HG02852 (cell line): ENCODE data around the gene SKIDA1.

Experiments used
- ATAC-seq: cut with Tn5 transposase; IDR thresholded peaks from one replicate; pipeline ENCODE4 v1.9.1; 2021; ENCODE audit warnings: mild to moderate bottlenecking, moderate library complexity; ENCODE audit not compliant: unreplicated experiment

Gene SKIDA1

GRCh38 chr10:21529032-21529910 is 3.8 kb upstream of the SKIDA1 start:
- no peak for ATAC-seq

DNA sequence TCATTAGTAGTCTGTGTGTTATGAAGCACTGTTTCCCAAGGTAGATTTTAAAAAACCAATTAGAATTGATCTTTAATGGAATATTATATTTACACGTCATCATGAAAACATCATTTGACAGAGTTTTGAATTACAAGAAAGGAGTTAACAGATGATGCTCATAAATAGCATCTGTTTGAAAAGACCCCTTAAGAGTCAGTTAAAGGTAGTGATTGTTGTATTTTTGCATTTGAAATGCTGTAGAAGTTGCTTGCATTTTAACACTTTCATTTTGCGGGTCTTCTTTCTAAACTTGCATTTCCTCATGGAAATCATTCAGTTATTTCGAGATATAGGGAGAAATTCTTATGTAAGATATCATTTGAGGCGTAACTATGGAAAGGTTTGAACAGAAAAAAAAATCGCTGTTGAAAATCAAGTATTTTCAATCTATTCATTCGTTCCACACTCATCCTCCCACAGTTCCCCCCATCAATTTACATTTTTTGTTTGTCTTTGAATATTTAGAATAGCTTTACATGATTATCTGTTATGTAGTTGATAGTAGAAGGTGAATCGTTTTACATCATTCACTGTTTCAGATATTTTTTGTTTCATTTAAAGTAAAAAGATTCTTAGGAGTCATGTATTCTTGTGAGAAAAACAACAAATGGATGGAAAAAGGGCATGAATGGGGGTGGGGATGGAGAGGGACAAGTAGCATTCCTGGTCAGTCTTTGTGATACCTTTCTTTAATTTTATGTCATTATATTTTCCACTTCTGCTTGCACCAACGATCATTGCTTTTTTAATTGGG is 3.0 kb upstream of the SKIDA1 start:
- ATAC-seq = no peak

- no peak for ATAC-seq
Measured at GRCh38 chr10:21527598-21528235, 2.2 kb upstream of the SKIDA1 start.

- peak; percentile 35 for ATAC-seq
Measured at GRCh38 chr10:21526860-21527597, 1.5 kb upstream of the SKIDA1 start.

- ATAC-seq = peak; percentile 39
Measured at GRCh38 chr10:21526188-21526859, 842 bp upstream of the SKIDA1 start.

DNA sequence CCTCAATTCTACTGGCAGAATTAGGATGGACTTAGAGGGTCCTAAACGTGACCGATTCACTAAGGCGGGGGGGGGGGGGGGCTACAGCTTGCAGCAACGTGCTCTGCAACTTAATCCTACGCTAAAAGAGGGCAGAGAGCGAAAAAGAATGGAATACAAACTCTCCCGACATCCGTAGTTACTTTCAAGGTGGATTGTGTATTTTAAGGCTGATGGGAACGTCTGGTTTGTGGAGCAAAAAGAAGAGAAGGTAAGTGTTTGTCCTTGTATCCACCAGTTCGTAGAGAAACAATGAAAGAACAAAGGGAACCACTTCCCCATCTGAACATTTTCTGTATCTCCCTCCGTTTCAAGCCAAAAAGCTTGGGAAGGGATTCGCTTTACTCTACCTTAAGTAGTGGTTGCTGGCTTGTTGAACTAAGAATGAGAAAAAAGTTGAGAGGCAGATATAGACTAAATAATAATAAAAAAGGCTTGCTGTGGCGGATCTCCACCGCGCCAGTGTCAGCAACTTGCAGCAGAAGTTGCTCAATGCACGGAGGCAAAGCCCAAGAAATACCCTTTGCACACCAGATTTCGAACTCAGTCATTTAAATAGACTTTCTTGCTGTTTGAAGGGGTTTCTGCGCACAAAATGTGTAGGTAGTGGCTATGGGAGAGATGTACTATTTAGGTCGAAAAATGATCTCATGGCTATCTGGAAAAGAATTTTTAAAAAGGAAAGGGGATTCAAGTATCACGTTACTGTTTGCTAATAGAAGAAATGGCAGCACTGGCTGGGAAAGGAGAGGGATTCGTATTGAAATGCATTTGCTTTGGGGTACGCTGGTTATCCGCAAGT is 736 bp downstream of the SKIDA1 start:
- no peak for ATAC-seq

DNA sequence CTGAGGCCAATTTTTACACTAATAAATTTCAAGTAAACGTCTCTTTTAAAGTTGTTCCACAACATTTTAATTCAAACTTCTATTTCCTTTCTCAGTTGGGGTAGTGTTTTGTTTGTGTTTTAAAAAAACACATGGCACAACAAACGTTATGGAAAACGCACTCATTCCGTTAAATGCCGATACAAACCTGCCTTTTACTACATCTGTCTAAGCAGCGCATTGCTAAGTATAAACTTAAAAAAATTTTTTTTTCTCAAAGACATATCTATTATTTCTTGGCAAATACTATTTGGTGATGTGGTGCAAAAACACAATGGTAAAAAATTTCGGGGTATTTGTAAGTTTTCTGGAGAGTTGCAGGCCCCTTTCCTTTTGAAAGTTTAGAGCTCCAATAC is 1.4 kb downstream of the SKIDA1 start:
- ATAC-seq = no peak

DNA sequence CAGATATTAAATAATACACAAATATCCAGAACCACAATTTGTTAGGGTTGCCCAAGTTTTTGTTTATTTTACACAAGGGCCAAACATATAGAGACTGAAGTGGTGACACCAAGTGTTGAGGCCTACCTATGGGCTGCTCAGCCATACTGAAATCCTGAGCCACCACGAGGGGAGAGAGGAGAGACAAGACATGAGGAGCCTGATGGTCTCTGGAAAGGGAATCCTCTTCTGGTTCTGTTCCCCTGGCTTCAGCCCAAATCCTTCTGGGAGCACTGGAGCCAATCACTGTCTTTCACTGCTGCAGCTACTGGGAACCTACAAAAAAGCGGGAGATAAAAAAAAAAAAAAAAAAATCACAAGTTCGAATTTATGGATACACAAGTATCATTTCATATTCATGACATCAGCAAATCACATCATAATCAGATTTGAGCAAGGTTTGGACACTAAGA is 1.9 kb downstream of the SKIDA1 start:
- no peak for ATAC-seq

DNA sequence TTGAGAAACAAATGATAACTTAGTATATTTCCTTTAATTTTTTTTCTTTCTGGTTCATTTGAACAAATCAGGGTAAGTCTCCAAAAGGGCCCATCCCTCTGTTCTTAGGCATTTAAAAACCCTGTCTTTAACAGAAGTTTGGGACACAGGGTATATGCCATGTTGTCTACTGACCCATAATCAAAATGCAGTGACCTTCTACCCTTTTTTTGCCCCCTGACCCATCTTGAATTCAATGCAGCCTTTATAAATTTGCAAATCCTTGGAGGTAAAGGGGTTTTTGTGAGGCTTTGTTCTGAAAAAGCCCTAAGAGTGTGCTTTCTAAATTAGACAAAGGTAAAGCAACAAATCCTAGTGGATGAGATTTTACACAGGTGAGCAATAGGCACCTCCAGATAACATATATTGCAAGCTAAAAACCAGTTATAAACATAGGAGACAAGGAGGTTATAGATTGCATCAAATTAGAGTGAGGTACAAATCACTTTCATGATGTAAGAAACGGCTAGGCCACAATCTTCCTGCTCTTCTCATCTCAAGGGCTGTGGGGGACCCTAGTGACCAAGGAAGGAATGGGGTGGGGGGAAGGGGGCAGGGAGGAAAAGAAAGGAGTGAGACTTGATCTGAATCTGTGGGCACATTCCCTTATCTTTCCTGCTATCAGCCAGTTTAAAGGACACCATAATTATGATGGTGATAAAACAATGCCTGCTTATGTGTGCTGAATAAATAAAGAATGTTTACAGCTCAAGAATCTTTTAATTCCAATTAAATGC is 2.7 kb downstream of the SKIDA1 start:
- no peak for ATAC-seq

DNA sequence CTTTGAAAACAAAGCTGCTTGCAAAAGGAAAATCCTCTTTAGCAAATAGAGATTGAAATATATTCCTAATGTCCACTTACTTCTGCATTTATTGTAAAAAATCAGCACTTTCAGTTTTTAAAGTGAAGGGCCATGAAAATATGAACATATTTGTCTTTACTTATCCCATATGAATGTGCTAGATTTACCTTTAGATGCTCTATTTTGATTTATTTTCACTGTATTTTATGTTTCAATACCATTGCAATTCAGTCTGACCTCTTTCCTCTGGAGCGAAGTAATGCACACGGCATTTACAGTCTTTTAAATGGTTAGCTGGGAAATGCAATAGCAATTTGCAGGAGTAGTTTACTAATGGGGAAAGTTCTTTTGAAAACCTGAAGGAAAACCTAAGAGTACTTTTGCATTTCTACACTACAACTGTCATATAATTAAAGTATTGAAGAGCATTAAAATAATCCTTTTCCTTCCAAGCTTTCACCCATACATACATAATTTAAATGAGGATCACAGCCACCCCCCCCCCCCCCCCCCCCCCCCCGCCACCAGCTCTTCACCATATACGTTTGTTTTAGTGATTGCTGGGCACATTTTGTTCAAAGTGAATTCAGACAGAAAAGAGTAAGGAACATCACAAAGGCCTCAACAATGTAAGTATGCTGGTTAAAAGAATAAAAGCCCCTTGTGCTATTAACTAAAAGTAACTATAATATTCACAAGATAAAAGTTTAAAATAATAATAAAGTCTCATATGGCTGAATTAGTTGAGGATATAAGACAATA is 3.5 kb downstream of the SKIDA1 start:
- ATAC-seq = no peak

- no peak for ATAC-seq
Measured at GRCh38 chr10:21520949-21521348, 4.5 kb downstream of the SKIDA1 start.

DNA sequence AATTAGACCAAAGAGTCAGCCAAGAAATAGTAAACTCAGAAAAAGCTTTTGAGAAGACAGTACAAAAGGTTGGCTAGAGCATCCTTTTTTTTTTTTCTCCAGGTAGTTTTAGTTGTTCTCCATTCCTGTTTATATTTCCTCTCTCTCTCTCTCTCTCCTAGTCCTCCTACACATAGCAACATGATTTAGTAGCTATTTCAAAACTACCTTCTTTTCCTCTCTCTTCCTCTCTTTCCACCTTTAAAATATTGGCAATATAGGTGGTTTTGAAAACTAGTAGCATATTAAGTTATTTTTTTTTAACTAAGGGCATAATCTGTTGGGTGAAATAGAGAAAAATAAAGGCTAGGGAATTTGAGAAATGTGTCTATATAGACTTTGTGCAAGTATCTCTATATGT is 5.0 kb downstream of the SKIDA1 start:
- ATAC-seq = no peak

DNA sequence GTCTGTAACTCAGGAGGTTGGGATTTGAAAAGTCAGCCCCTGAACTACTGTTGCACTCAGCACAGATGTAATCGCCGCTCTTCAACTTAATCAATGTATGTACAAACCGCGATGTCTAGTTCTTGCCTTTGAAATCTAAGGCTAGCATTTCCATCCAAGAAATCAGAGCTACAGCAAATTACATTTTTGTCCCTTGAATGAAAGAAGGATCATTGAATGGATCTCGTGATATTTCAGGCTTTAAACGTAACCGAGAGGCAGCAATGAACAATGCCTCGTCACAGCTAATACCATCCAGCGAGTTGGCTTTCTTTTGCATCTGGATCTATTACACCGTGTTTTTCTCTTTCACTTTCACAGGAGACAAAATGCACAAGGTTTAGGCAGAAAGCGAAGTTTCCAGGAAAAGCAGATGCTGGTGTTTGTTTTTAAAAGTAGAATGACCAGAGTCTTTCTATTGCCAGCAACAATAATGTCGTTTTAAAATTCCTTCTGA is 5.5 kb downstream of the SKIDA1 start:
- ATAC-seq = peak; percentile 34

DNA sequence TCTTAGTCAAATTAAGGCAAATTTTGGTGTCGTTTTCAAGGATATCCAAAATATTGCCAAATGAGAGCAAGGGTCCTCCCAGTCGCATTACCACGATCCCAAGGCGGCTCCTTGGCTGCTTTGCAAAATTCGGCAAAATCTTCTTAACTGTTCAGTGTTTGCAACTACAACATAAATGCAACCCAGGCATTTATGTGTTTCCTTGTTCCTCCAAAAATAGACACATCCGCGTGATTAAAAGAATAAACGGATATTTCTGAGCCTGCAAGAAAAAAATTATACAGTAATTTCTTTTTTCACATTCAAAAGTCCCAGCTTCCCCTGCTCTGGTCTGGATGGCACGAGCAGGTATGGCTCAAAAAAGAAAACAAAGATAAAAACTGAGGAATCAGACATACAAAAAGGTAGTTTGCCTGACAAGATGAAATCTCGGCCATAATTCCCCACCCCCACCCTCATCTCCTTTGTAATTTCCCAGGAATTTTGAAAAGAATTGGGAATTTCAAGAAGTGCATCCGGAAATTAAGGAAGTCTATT is 6.0 kb downstream of the SKIDA1 start:
- ATAC-seq = no peak

DNA sequence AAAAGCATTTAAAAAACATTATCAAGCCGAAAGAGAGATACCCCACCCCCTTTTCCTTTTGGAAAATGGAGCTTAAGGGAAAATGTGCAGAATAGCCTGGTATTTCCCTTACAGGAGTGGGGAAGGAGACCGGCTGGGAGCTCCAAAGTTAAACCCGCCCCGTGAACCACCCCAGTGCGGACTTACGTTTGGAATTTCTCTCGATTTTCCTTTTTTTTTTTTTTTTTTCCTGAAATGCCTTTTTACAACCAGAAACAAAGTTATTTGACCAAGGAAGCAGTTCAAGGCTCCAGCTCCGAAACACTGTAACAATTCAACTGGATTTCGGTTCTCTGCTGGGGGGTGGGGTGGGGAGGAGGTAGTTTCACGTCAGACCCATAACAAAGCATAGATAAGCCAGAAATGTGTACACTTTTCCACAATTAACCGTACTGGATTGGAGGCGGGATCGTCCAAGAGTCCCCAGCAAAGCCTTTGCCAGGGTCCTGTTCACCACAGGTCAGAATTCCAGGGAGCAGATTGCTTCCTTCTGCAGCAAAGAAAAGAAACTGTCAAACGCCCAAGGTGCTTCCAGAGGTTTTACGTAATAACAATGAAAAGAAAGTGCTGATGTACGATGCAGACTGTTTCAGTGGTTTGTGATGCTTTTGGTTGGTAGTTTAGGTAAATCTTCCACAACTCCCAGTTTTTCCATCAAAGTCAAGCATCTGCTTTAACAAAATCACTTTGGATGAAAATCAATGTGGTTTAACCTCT is 6.7 kb downstream of the SKIDA1 start:
- ATAC-seq = no peak

- ATAC-seq = no peak
Measured at GRCh38 chr10:21518149-21518640, 7.3 kb downstream of the SKIDA1 start.
